Femur (tissue), 1 donor: Measurements from ENCODE around the gene THSD4.

Experiments
- DNase-seq: peaks from one replicate; pipeline ENCODE4 v3.0.0-alpha.2; 2017

THSD4 gene

DNA sequence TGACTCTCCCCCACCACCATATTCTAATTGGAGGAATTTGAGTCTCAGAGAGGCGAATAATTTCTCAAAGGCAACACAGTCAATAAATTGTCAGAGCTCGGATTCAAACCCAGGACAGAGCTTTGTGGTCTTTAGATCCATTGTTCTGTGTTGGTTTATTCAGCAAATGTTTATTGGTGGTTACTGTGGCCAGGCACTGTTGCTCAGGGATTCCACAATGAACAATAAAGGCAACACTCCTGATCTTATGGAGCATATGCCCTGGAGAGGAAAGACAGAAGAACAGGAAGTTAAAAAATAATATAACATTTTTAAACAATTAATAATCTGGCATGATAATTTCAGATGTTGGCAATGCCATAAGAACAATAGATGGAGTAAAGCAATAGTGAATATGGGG, 403.4 kb downstream of the THSD4 start:
- no peak for DNase-seq

DNA sequence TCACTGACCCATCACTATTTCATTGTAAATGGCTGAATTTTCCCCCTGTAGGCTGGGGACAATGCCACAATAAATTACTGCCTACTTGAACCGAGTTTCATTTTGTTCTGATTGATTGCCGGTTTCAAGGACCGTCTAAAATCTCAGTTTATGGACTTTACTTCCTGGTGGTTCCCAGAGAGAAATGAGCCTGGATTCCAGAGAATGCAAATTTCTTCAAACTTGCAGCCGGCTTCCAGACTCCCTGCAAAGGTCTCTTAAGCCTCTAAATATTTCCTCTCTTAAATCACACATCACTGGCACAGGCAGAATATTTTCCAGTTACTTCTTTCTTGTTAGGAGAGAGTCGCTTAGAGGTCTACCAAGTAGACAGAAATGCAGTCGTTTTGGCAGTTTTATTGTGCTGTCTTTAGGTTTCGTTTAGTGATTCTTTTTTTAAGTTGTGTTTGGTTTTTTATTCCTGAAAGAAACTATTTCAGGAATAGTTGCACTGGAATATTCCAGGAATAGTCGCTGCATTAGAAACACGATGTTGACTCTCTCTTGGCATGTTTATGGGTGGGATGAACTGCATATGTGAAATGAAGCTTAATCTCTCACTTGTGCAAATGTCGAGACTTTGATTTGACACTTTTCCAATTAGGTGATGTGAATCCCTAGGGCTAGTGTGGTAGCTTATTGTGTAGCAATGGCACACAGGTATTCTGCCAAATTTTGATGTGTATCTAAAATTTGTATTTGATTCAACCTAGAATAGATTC, 411.0 kb downstream of the THSD4 start:
- no peak for DNase-seq

DNA sequence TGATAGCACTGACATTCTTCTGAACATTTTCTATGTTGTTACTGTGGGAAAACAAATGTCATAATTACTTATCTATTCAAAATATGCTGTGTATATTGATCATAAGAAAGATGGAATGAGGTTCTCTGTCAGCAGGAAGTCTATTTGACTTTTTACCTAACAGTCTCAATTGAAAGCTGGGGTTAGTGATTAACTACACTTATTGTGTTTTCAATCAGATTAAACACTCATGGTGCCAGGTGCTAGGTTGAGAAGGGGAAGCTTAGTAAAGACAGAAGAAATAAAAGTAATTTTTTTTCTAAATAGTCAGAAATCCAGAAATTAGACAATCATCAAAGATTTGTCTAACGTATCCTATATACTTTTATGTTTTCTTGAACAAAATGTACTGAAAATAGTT, 414.1 kb downstream of the THSD4 start:
- no peak for DNase-seq

DNA sequence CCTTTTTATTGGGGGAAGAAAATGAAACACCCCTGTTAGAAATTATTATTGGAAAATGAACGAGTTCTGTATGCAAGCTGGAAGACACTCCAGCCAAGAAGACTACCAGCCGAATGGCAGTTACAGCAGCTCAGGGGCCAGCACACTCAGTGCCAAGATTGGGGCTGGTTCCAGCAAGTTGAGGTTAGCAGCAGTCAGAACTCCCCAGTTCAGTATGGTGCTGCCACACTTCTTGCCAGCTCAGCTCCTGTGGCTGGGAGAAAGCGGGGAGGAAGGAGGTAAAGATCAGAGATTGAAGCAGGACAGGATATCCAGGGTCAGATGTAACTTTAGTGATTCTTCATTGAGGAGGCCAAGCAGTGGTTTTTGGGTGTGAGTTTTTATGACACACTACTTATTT, 414.8 kb downstream of the THSD4 start:
- no peak for DNase-seq

- DNase-seq = no peak
Measured at GRCh38 chr15:71532994-71533393, 417.7 kb downstream of the THSD4 start.

- DNase-seq = no peak
Measured at GRCh38 chr15:71538181-71538580, 422.9 kb downstream of the THSD4 start.

- DNase-seq = no peak
Measured at GRCh38 chr15:71541746-71542145, 426.5 kb downstream of the THSD4 start.

DNA sequence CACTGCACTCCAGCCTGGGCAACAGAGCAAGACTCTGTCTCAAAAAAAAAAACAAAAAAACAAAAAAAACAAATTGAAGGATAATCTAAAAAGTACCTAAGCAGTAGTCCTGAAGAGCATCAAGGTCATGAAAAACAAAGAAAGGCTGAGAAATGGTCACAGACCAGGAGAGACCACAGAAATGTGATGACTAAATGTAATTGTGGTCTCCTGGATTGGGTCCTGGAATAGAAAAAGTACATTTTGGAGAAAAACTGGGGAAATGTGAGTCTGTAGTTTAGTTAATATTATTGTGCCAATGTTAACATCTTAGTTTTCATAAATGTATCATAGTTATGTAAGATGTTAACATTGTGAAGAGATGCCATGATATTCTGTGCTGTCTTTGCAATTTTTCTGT, 427.6 kb downstream of the THSD4 start:
- DNase-seq = no peak

GRCh38 chr15:71543413-71543812, 428.1 kb downstream of the THSD4 start:
- DNase-seq = no peak

DNA sequence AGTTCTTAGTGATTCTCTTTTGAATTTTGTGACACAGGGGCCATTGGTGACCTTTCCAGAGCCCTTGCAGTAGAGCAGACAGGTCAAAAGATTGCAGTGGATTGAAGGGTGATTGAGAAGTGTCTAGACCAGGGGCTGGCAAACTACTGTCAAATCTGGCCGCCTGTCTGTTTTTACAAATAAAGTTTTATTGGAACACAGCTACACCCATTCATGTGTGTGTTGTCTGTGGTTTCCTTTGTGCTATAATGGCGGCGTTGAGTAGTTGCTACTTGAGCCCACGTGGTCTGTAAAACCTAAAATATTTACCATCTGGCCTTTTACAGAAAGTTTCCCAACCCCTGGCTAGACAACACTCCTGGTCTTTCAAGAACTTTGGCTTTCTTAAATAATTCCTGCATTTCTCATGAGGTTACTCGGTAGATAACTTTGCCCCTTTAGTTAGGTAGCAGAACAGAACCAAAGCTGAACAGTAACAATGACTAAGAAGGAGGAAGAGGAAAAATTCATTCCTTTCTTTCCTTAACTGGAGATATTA, 430.0 kb downstream of the THSD4 start:
- DNase-seq = no peak

GRCh38 chr15:71545923-71546322, 430.7 kb downstream of the THSD4 start:
- DNase-seq = no peak

DNA sequence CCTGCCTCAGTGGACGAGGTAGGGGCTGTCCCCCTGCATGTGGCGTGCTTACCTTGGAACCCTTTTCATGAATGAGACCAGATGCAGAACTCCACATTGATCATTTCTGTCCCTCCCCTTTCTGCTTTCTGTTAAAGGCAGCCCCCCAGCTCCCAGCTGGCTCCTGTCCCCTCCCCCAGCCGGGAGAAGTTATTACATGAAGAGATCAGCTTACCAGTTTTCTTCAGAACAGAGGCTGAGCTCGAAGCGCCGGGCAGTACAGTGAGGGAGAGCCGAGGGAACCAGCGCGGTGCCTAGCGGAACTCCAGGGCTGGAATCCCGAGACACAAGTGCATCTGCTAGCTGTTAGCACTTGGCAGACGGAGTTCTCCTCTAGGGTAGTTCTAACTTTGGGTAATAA, 431.7 kb downstream of the THSD4 start:
- peak; percentile 63 for DNase-seq

GRCh38 chr15:71548401-71548807, 433.1 kb downstream of the THSD4 start:
- no peak for DNase-seq

DNA sequence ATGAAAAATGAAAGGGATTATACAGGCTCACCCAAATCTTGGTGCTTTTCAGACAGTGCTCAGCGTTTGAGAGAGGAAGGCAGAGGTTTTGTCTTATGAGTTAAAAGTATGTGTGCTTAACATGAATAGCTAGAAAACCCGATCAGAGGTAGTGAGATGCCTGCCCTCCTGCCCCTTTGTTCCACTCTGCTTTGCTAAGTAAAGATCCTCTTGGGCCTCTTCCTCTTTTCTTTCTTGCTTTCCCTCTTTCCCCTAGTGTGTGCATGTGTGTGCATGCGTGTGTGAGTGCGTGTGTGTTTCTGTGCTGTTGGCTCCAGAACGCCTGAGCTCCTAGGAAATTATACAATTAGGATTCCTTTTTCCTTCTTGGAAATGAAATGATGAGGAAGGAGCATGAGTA, 433.8 kb downstream of the THSD4 start:
- DNase-seq = no peak

- no peak for DNase-seq
Measured at GRCh38 chr15:71549697-71550096, 434.4 kb downstream of the THSD4 start.

DNA sequence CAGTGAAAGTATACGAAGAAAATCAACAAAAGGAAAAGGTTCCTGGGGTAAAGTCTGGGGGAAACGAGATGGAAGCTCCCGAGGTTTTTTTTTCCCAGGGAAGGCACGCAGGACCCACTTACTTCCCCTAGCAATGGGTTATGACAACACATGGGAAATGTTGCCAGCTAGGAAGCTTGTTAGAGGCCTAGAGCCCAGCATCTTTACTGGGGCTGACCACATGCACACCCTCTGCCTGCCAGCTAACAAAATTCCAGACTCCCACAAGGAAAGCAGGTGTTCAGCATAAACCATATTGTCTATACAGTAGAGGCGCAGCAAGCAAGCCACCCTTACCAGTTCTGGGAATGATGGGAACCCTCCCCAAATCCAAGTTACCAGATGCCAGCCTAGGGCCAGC, 436.3 kb downstream of the THSD4 start:
- no peak for DNase-seq

DNA sequence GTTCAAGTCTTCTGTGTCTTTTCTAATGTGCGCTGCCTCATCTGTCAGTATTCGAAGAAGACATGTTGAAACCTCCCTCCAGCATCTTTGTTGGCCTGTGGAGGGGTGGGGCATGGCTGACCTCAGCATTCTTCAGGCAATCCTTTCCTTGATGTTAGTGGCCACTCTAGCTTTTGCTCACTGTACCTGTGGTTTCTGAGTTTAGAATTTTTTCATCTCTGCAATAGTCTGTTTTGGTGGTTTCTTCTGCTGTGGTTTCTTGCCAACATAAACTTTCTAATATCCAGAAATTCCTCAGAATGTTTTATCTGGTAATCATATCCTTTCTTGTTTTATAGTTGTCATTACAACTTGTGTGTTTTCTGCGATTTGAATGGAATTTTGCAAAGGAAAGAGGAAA, 443.8 kb downstream of the THSD4 start:
- no peak for DNase-seq

- no peak for DNase-seq
Measured at GRCh38 chr15:71559616-71560015, 444.3 kb downstream of the THSD4 start.

DNA sequence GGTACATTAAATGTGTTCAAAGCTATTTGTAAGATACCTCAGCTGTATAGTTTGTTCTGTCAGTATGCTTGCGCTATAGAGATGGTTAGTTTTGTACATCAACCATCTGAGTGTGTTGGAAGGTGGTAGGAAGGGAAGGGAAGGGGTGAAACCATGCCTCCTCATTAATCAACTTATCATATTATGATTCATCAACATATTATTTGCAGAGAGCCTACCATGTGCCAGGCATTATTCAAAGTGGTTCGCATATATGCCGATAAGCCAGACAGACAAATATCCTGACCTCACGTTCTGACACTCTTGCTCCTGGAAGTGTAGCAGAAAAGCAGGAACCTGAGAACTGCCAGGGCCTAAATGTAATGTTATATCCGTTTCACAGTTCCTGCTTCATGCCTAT, 447.0 kb downstream of the THSD4 start:
- DNase-seq = no peak

GRCh38 chr15:71564217-71564616, 448.9 kb downstream of the THSD4 start:
- DNase-seq = no peak

GRCh38 chr15:71565006-71565405, 449.7 kb downstream of the THSD4 start:
- DNase-seq = no peak

DNA sequence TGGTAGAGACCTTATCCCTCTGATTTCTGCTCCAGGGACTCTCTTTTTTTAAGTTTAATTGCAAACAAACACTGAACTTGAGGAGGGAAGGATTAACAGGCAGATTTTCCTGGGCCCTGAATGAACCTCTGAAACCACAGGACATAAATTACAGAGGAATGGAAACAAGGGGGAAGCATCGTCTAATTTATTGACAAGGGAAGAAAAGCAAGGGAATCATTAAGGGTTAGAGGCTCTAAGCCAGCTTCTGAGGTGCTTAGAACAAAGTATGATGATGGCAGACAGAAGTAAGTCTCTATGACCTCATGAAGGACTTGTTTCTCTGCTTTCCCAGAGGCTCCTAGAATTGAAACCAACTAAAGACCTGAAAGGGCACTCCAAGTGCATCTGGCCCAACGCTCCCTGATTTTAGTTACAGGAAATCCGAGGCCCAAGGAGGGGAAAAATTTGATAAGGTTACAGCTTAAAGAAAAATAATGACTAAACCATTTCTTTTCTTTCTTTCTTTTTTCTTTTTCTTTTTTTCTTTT, 450.4 kb downstream of the THSD4 start:
- no peak for DNase-seq

DNA sequence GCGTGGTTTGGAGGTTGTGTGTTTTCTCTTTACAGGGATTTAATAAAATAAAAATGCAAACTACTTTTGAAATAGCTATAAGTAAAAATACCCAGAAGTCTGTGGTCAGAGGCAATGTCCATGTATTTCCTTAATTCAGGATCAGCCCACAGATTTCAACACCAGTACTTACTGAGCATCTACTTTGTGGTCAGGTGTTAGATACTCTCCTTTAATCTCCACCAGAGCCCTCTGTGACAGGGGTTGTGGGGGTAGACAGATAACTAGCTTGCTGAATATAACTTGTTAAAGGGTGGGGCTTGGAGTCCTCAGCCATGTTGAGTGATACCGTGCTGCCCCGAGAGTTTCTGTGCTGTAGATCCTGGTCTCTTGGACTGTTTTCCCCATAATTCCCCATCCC, 451.0 kb downstream of the THSD4 start:
- no peak for DNase-seq

DNA sequence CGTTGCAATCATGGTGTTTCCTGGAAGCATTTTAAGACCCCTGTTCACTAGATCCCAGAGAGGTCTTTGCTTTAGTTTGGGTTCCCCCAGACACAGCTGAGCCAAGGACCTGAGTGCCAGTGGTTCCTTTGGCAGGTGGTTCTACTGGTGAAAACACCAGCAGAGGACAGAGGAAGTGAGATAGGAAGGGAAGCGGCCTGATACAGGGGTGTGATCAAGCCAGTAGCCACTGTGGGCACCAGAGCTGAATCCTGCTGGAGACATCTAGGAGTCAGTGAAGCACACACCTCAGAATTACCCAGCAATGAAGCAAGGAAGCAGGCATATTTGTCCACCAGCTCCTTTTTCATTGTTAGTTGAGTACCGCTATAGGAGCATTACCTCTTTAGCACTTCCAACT, 451.9 kb downstream of the THSD4 start:
- no peak for DNase-seq

DNA sequence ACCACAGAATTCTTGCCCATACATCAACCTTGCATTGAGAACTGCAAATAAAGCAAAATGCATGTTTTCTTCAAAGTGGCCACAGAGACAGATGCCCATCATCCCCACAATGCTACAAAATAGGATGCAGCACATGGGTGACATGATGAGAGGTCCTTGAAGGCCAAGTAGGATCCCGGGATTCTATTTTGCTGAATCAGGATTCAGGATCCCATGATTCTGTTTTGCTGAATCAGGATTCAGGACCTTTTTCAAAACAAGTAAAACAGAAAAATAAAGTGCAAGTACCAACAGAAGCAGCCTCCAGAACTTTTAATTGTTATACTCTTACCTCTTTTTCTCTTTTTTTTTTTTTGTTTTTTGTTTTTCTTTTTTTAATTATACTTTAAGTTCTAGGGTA, 453.0 kb downstream of the THSD4 start:
- DNase-seq = no peak
